ENCODE results near the gene SYNPO. TPM values are rescaled to one million over a fixed set of nuclear protein-coding genes. Genes with fewer than 3 reads are reported as not detected.

Gene SYNPO
- total RNA-seq, 1 donor from 2014 or later, result 49.3 TPM

- H3K4me3 Mint-ChIP-seq, result no peak overlapping the region
- peaks cover 2% of the 10 kb centered on the region for H3K27me3 Mint-ChIP-seq
- intact Hi-C loops (cut with micrococcal nuclease), result no loop called here
- H3K4me1 Mint-ChIP-seq, result peaks cover 2% of the 10 kb centered on the region
- H3K36me3 Mint-ChIP-seq (ENCODE audit: low read depth), result no peaks in the 10 kb centered on the region
- CTCF ChIA-PET, result no interaction called here
- no peak for DNase-seq
- TF ChIP-seq CTCF (IDR thresholded peaks at IDR 0.05), result no peak
- H3K27ac Mint-ChIP-seq, result no peak overlapping the region
- ATAC-seq (ENCODE audit: low read depth), result no peak
- no peaks in the 10 kb centered on the region for H3K9me3 Mint-ChIP-seq
- POLR2A ChIA-PET, result no interaction called here
Measured at GRCh38 chr5:150599917-150600511, 40.4 kb upstream of the SYNPO start.

- Mint-ChIP-seq H3K9me3 (no peaks in the 10 kb centered on the region), H3K36me3 (ENCODE audit: low read depth) (no peaks in the 10 kb centered on the region), H3K4me1 (peaks cover 2% of the 10 kb centered on the region), H3K4me3 (no peak overlapping the region), H3K27me3 (peaks cover 2% of the 10 kb centered on the region), H3K27ac (no peak overlapping the region)
- POLR2A ChIA-PET, result no interaction called here
- DNase-seq (no peak), ATAC-seq (ENCODE audit: low read depth) (no peak)
- TF ChIP-seq CTCF (IDR thresholded peaks at IDR 0.05), result no peak
- CTCF ChIA-PET, result no interaction called here
- intact Hi-C loops (cut with micrococcal nuclease), result no loop called here
Measured at GRCh38 chr5:150600616-150601490, 39.6 kb upstream of the SYNPO start.

GRCh38 chr5:150601491-150602345 lies 38.7 kb upstream of the SYNPO start:
- Mint-ChIP-seq H3K9me3 (no peaks in the 10 kb centered on the region), H3K27me3 (no peaks in the 10 kb centered on the region), H3K4me1 (peaks cover 2% of the 10 kb centered on the region), H3K4me3 (no peak overlapping the region), H3K36me3 (ENCODE audit: low read depth) (no peaks in the 10 kb centered on the region), H3K27ac (no peak overlapping the region)
- intact Hi-C loops (cut with micrococcal nuclease), result no loop called here
- no peak for ATAC-seq (ENCODE audit: low read depth)
- TF ChIP-seq CTCF (IDR thresholded peaks at IDR 0.05), result no peak
- CTCF ChIA-PET, result no interaction called here
- DNase-seq, result no peak
- POLR2A ChIA-PET, result no interaction called here

GRCh38 chr5:150603052-150603451 lies 37.4 kb upstream of the SYNPO start:
- POLR2A ChIA-PET, result no interaction called here
- Mint-ChIP-seq H3K4me1 (no peaks in the 10 kb centered on the region), H3K27me3 (no peaks in the 10 kb centered on the region), H3K36me3 (ENCODE audit: low read depth) (no peaks in the 10 kb centered on the region), H3K27ac (no peak overlapping the region), H3K4me3 (no peak overlapping the region), H3K9me3 (no peaks in the 10 kb centered on the region)
- DNase-seq (no peak), ATAC-seq (ENCODE audit: low read depth) (no peak)
- TF ChIP-seq CTCF (IDR thresholded peaks at IDR 0.05), result no peak
- intact Hi-C loops (cut with micrococcal nuclease), result no loop called here
- CTCF ChIA-PET, result no interaction called here

GRCh38 chr5:150603491-150603890 lies 37.0 kb upstream of the SYNPO start:
- no peaks in the 10 kb centered on the region for H3K36me3 Mint-ChIP-seq (ENCODE audit: low read depth)
- H3K4me1 Mint-ChIP-seq, result no peaks in the 10 kb centered on the region
- ATAC-seq (ENCODE audit: low read depth) (no peak), DNase-seq (no peak)
- no peaks in the 10 kb centered on the region for H3K27me3 Mint-ChIP-seq
- TF ChIP-seq CTCF (IDR thresholded peaks at IDR 0.05), result no peak
- ChIA-PET POLR2A (no interaction called here), CTCF (no interaction called here)
- intact Hi-C loops (cut with micrococcal nuclease), result no loop called here
- H3K4me3 Mint-ChIP-seq, result no peak overlapping the region
- H3K27ac Mint-ChIP-seq, result no peak overlapping the region
- no peaks in the 10 kb centered on the region for H3K9me3 Mint-ChIP-seq
